HepG2 (cell line): ENCODE measurements around the gene WNT2.

Source experiments
- ATF3 ChIP-seq: sonication (generic); formaldehyde crosslinking; IDR thresholded peaks from 2 replicates; pipeline ENCODE4 v1.4.0; 2020; ENCODE audit warnings: missing genetic modification reagents
- CTCF ChIP-seq: sonication (generic); formaldehyde crosslinking; IDR thresholded peaks from 2 replicates; pipeline ENCODE4 v1.5.0; 2020; ENCODE audit warnings: mild to moderate bottlenecking, missing genetic modification reagents, moderate library complexity
- HIVEP1 ChIP-seq: sonication (generic); formaldehyde crosslinking; IDR thresholded peaks from 2 replicates; pipeline ENCODE4 v1.4.0; 2020; ENCODE audit warnings: mild to moderate bottlenecking, missing genetic modification reagents
- PLSCR1 ChIP-seq: sonication (generic); formaldehyde crosslinking; IDR thresholded peaks from 2 replicates; pipeline ENCODE4 v1.5.0; 2020; ENCODE audit warnings: missing genetic modification reagents, mild to moderate bottlenecking, borderline replicate concordance
- PRDM10 ChIP-seq: sonication (generic); formaldehyde crosslinking; IDR thresholded peaks from 2 replicates; pipeline ENCODE4 v1.4.0; 2020; ENCODE audit warnings: low read depth, missing genetic modification reagents
- TAF1 ChIP-seq: sonication (generic); formaldehyde crosslinking; IDR thresholded peaks from 2 replicates; pipeline ENCODE4 v1.4.0; 2020; ENCODE audit warnings: missing genetic modification reagents
- ZBTB33 ChIP-seq: sonication (generic); formaldehyde crosslinking; IDR thresholded peaks from 2 replicates; pipeline ENCODE4 v1.4.0; 2020; ENCODE audit warnings: missing genetic modification reagents
- ZFP36 ChIP-seq: fragments of 150-350 bp; IDR thresholded peaks from 2 replicates; pipeline ENCODE4 v1.6.1; 2018; ENCODE audit warnings: borderline replicate concordance, low read length, low read depth; ENCODE audit not compliant: partially characterized antibody
- ZHX1 ChIP-seq: sonication (generic); formaldehyde crosslinking; IDR thresholded peaks from 2 replicates; pipeline ENCODE4 v1.8.1; 2022; ENCODE audit warnings: low read depth, mild to moderate bottlenecking, missing genetic modification reagents
- ZNF18 ChIP-seq: sonication (generic); formaldehyde crosslinking; IDR thresholded peaks from 2 replicates; pipeline ENCODE4 v1.8.0; 2022; ENCODE audit warnings: mild to moderate bottlenecking, missing genetic modification reagents; ENCODE audit not compliant: insufficient replicate concordance
- ZNF563 ChIP-seq: sonication (generic); formaldehyde crosslinking; IDR thresholded peaks from 2 replicates; pipeline ENCODE4 v1.8.0; 2022; ENCODE audit warnings: mild to moderate bottlenecking, moderate library complexity, missing genetic modification reagents
- ZNF704 ChIP-seq: sonication (generic); formaldehyde crosslinking; IDR thresholded peaks from 2 replicates; pipeline ENCODE4 v1.8.1; 2023; ENCODE audit warnings: mild to moderate bottlenecking, inconsistent platforms, moderate library complexity, missing genetic modification reagents, borderline replicate concordance

GRCh38 chr7:117238472-117238871, 84.4 kb downstream of the WNT2 start:
- TF ChIP-seq ZNF563 (no peak), ZNF18 (CRISPR knock-in tag) (no peak), ATF3 (CRISPR knock-in tag) (no peak), PRDM10 (CRISPR knock-in tag) (no peak), PLSCR1 (CRISPR knock-in tag) (no peak), HIVEP1 (CRISPR knock-in tag) (no peak), TAF1 (CRISPR knock-in tag) (no peak), ZBTB33 (no peak), ZFP36 (no peak), CTCF (CRISPR knock-in tag) (no peak), ZHX1 (no peak), ZNF704 (CRISPR knock-in tag) (no peak)
